Mesenchymal stem cell (in vitro differentiated cells and primary cell): ENCODE results near the gene PCED1A.

Experiments
- DNase-seq: peaks from one replicate; pipeline ENCODE4 v3.0.0-alpha.2; 2013
- H2AFZ ChIP-seq: one replicate; pipeline ENCODE4 v1.6.1; 2013; ENCODE audit warnings: low read depth, mild to moderate bottlenecking, control low read depth, inconsistent platforms, low read length, moderate library complexity
- H2AK5ac ChIP-seq: 2 replicates; pipeline ENCODE4 v1.6.1; 2013; ENCODE audit warnings: low read length, moderate library complexity, mild to moderate bottlenecking, inconsistent platforms; ENCODE audit not compliant: severe bottlenecking
- H2BK120ac ChIP-seq: one replicate; pipeline ENCODE4 v1.6.1; 2013; ENCODE audit warnings: low read depth, mild to moderate bottlenecking, inconsistent platforms, low read length, moderate library complexity
- H2BK12ac ChIP-seq, 2 experiments: one replicate each; pipeline ENCODE4 v1.6.1; 2013; ENCODE audit warnings: inconsistent platforms in 2 of 2, low read length in 2 of 2, mild to moderate bottlenecking in 2 of 2, moderate library complexity in 2 of 2, control low read depth in 1 of 2
- H2BK15ac ChIP-seq: one replicate; pipeline ENCODE4 v1.6.1; 2013; ENCODE audit warnings: mild to moderate bottlenecking, low read depth, inconsistent platforms; ENCODE audit not compliant: poor library complexity, severe bottlenecking
- H2BK5ac ChIP-seq: 2 replicates; pipeline ENCODE4 v1.6.1; 2013; ENCODE audit warnings: low read depth, mild to moderate bottlenecking, low read length, control low read depth, inconsistent platforms; ENCODE audit not compliant: poor library complexity, severe bottlenecking
- H3K14ac ChIP-seq, 2 experiments: one replicate each; pipeline ENCODE4 v1.6.1; 2013; ENCODE audit warnings: inconsistent platforms in 2 of 2, low read length in 2 of 2, control low read depth in 1 of 2, mild to moderate bottlenecking in 1 of 2, moderate library complexity in 1 of 2
- H3K18ac ChIP-seq, 2 experiments: one replicate each; pipeline ENCODE4 v1.6.1; 2013; ENCODE audit warnings: inconsistent platforms in 2 of 2, low read length in 2 of 2, control low read depth in 1 of 2, low read depth in 1 of 2, mild to moderate bottlenecking in 1 of 2
- H3K23ac ChIP-seq, 2 experiments: one replicate each; pipeline ENCODE4 v1.6.1; 2013; ENCODE audit warnings: inconsistent platforms in 2 of 2, low read length in 2 of 2, mild to moderate bottlenecking in 2 of 2, moderate library complexity in 2 of 2, control low read depth in 1 of 2
- H3K27ac ChIP-seq: 2 replicates; pipeline ENCODE4 v1.5.1; 2013; ENCODE audit warnings: mild to moderate bottlenecking, moderate library complexity, low read length, control low read depth, inconsistent platforms; ENCODE audit not compliant: poor library complexity, severe bottlenecking
- H3K27me3 ChIP-seq, 2 experiments: 2 replicates each; pipeline versions ENCODE4 v1.6.1 to v1.7.0; 2013; ENCODE audit warnings: low read length in 2 of 2, mild to moderate bottlenecking in 2 of 2, moderate library complexity in 2 of 2, control low read depth in 1 of 2, inconsistent platforms in 1 of 2; ENCODE audit not compliant: control insufficient read depth in 1 of 2, insufficient read depth in 1 of 2
- H3K36me3 ChIP-seq, 2 experiments: 2 replicates each; pipeline versions ENCODE4 v1.6.1 to v1.7.0; 2013; ENCODE audit warnings: low read length in 2 of 2, control low read depth in 1 of 2, inconsistent platforms in 1 of 2, low read depth in 1 of 2, mild to moderate bottlenecking in 1 of 2; ENCODE audit not compliant: insufficient read depth in 2 of 2, control insufficient read depth in 1 of 2
- H3K4ac ChIP-seq, 2 experiments: one replicate each; pipeline ENCODE4 v1.6.1; 2013; ENCODE audit warnings: inconsistent platforms in 2 of 2, low read length in 2 of 2, mild to moderate bottlenecking in 2 of 2, moderate library complexity in 2 of 2, control low read depth in 1 of 2, low read depth in 1 of 2
- H3K4me1 ChIP-seq: 2 replicates; pipeline ENCODE4 v1.6.1; 2013; ENCODE audit warnings: low read depth, low read length, control low read depth; ENCODE audit not compliant: control insufficient read depth, insufficient read depth
- H3K4me2 ChIP-seq: 2 replicates; pipeline ENCODE4 v1.6.1; 2013; ENCODE audit warnings: low read length, mild to moderate bottlenecking, inconsistent platforms; ENCODE audit not compliant: poor library complexity, severe bottlenecking
- H3K4me3 ChIP-seq, 2 experiments: 2 replicates each; pipeline versions ENCODE4 v1.5.1 to v1.7.0; 2013; ENCODE audit warnings: low read length in 2 of 2, mild to moderate bottlenecking in 2 of 2, control low read depth in 1 of 2, low read depth in 1 of 2; ENCODE audit not compliant: insufficient read depth in 1 of 2
- H3K79me1 ChIP-seq: replicated peaks from 2 replicates; pipeline ENCODE4 v1.6.1; 2013; ENCODE audit warnings: mild to moderate bottlenecking, control low read depth, low read length, inconsistent platforms; ENCODE audit not compliant: poor library complexity, severe bottlenecking
- H3K9ac ChIP-seq: 2 replicates; pipeline ENCODE4 v1.7.0; 2013; ENCODE audit warnings: mild to moderate bottlenecking, low read length, moderate library complexity
- H3K9me3 ChIP-seq: 2 replicates; pipeline ENCODE4 v1.7.0; 2013; ENCODE audit warnings: mild to moderate bottlenecking, low read length; ENCODE audit not compliant: control insufficient read depth
- H4K8ac ChIP-seq: one replicate; pipeline ENCODE4 v1.6.1; 2013; ENCODE audit warnings: inconsistent platforms, mild to moderate bottlenecking, low read length, moderate library complexity
- H4K91ac ChIP-seq: one replicate; pipeline ENCODE4 v1.6.1; 2013; ENCODE audit warnings: mild to moderate bottlenecking, low read length, inconsistent platforms
- WGBS: methylation state at CpG from one replicate; pipeline ENCODE4 v1.1.7; 2013; ENCODE audit warnings: mixed read lengths; 5-methylcytosine and 5-hydroxymethylcytosine counted together

Gene PCED1A

DNA sequence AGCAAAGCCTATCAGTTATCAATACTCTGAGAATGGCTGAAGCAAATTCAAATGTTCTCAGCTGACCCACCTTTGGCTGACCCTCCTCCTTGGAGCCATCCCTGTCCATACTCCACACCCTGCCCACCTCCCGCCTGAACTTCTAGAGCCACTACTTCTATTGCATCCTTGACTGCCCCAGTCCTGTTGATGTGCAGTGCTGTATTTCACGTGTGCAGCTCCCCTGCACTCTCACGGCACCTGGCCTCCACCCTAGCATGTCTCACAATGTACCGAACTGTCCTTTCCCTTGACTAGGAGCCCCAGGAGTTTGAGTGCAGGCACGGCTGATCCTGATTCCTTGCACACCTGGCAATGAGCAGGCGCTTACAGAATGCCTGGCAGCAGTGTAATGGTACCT lies 47.0 kb downstream of the PCED1A start:
- H4K91ac ChIP-seq = no peak overlapping the region
- H3K4me3 ChIP-seq = no peak overlapping the region
- H3K4me2 ChIP-seq = no peak overlapping the region
- no peaks in the 10 kb centered on the region for H3K79me1 ChIP-seq
- no peak overlapping the region for H2AK5ac ChIP-seq
- WGBS = 87% methylated on average over 6 of the region's 6 CpGs
- no peaks in the 10 kb centered on the region for H3K9me3 ChIP-seq
- DNase-seq = no peak
- H2BK15ac ChIP-seq = no peak overlapping the region
- peaks cover 9 to 12% of the 10 kb centered on the region in 2 experiments for H3K27me3 ChIP-seq
- no peaks in the 10 kb centered on the region for H3K4me1 ChIP-seq
- no peak overlapping the region for H4K8ac ChIP-seq
- H3K14ac ChIP-seq = no peak overlapping the region
- H3K18ac ChIP-seq = no peak overlapping the region
- H2BK120ac ChIP-seq = no peak overlapping the region
- H3K23ac ChIP-seq = no peak overlapping the region
- H2AFZ ChIP-seq = no peak overlapping the region
- H3K9ac ChIP-seq = no peak overlapping the region
- H3K4ac ChIP-seq = no peak overlapping the region
- no peak overlapping the region for H3K27ac ChIP-seq
- H3K36me3 ChIP-seq = peaks cover 36 to 41% of the 10 kb centered on the region in 2 experiments
- no peak overlapping the region for H2BK5ac ChIP-seq
- H2BK12ac ChIP-seq = no peak overlapping the region
